GM12875 (cell line): ENCODE results near the gene MUC20.
"Not testable (repeated sequence)": the region's sequence is repeated elsewhere in the genome, so short reads cannot be mapped to it uniquely, and the experiment has no call there.

Experiments used
- H3K4me3 ChIP-seq: one replicate; pipeline ENCODE4 v1.5.1; 2011; ENCODE audit warnings: low read depth, low read length, control low read depth
- TF ChIP-seq, protein P1 (sequence below): IDR thresholded peaks from 2 replicates; pipeline ENCODE4 v1.5.1; 2011; ENCODE audit warnings: low read depth, mild to moderate bottlenecking, control low read depth, inconsistent platforms, low read length, moderate library complexity, borderline replicate concordance; ENCODE audit not compliant: insufficient read depth

Gene MUC20

DNA sequence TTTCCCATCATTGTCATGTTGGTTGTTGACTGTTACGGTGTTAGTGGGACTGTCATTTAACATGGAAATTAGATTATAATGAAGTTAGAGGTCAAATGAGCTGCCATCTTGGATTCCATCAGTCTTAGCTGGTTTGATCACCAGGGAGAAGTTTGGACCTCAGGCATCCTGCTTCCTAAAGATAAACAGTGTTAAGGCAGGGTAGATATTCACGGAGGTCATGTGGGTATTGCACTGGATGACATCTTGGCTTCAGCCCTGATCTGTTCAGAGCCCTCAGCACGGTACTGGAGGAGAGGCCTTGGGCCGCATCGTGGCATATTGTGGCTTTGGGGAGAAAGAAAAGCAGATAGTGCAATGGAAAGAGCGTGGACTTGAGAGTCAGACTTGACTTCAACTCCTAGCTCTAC, 11.1 kb upstream of the MUC20 start:
- H3K4me3 ChIP-seq, result no peak overlapping the region
- TF ChIP-seq, protein P1, sequence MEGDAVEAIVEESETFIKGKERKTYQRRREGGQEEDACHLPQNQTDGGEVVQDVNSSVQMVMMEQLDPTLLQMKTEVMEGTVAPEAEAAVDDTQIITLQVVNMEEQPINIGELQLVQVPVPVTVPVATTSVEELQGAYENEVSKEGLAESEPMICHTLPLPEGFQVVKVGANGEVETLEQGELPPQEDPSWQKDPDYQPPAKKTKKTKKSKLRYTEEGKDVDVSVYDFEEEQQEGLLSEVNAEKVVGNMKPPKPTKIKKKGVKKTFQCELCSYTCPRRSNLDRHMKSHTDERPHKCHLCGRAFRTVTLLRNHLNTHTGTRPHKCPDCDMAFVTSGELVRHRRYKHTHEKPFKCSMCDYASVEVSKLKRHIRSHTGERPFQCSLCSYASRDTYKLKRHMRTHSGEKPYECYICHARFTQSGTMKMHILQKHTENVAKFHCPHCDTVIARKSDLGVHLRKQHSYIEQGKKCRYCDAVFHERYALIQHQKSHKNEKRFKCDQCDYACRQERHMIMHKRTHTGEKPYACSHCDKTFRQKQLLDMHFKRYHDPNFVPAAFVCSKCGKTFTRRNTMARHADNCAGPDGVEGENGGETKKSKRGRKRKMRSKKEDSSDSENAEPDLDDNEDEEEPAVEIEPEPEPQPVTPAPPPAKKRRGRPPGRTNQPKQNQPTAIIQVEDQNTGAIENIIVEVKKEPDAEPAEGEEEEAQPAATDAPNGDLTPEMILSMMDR, result no peak

DNA sequence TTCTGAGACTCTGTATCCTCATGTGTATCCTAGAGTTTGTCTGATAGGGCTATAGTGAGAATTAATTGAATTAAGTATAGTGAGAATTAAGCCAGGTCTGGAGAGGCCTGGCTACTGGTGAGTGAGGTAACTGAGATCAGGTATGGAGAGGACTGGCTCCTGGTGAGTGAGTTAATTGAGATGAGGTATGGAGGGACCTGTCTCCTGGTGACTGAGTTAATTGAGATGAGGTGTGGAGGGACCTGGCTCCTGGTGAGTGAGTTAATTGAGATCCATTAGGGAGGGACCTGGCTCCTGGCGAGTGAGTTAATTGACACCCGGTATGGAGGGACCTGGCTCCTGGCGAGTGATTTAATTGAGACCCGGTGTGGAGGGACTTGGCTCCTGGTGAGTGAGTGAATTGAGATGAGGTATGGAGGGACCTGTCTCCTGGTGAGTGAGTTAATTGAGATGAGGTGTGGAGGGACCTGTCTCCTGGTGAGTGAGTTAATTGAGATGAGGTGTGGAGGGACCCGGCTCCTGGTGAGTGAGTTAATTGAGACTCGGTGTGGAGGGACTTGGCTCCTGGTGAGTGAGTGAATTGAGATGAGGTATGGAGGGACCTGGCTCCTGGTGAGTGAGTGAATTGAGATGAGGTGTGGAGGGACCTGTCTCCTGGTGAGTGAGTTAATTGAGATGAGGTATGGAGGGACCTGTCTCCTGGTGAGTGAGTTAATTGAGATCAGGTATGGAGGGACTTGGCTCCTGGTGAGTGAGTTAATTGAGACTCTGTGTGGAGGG, 10.5 kb upstream of the MUC20 start:
- not testable (repeated sequence) for H3K4me3 ChIP-seq

DNA sequence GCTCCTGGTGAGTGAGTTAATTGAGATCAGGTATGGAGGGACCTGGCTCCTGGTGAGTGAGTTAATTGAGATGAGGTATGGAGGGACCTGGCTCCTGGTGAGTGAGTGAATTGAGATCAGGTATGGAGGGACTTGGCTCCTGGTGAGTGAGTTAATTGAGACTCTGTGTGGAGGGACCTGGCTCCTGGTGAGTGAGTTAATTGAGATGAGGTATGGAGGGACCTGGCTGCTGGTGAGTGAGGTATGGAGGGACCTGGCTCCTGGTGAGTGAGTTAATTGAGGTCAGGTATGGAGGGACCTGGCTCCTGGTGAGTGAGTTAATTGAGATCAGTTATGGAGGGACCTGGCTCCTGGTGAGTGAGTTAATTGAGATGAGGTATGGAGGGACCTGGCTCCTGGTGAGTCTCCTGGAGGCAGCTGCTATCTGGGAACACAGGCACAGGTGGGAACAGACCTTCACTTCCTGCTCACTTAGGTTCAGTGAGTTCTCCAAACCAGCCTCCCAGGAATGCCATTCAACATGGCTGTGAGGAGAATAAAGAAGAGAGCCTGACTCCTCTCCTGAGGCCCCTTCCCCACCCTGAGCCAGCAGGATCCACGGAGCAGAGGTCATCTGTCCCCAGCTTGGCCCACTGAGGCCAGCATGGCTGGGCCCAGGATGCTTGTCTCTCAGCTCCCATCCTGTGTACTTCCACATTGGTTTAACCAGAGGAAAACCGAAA, 9.5 kb upstream of the MUC20 start:
- not testable (repeated sequence) for H3K4me3 ChIP-seq

DNA sequence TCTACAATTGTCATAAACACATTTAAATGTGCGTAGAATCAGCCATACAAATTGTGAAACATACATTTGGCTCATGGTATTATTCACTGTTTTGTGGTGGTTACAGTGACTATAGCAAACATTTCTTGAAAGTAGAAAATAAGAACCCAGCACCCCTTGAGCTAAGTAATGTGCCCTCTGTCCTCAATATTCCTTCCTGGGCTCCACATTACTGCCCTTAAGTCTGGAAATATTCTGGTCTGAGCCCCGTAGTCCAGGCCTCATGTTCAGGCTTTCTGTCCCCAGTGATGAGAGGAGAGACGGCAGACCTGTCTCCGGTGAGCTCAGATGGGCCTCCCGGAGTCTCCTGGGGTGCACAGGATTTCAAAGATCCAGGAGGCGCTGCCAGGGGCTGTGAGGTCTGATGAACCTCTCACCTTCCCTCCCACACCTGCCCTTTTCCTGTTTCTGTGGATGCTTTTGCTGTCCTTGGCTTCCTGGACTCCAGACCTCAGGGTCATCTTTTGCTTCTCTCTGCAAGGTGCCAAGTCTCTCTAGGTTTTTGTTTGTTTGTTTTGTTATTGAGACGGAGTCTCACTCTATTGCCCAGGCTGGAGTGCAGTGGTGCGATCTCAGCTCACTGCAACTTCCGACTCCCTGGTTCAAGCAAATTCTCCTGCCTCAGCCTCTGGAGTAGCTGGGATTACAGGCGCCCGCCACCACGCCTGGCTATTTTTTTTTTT, 8.8 kb upstream of the MUC20 start:
- no peak overlapping the region for H3K4me3 ChIP-seq
- TF ChIP-seq, protein P1, result no peak

DNA sequence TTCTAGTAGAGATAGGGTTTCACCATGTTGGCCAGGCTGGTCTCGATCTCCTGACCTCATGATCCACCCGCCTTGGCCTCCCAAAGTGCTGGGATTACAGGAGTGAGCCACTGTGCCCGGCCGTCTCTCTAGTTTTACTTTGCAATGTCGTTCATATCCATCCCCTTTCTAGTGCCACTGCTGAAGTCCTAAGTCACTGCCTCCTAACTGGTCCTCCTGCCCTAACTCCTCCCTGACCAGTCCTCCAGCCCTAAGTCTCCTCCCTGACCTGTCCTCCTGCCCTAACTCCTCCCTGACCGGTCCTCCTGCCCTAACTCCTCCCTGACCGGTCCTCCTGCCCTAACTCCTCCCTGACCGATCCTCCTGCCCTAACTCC, 8.3 kb upstream of the MUC20 start:
- H3K4me3 ChIP-seq, result not testable (repeated sequence)

DNA sequence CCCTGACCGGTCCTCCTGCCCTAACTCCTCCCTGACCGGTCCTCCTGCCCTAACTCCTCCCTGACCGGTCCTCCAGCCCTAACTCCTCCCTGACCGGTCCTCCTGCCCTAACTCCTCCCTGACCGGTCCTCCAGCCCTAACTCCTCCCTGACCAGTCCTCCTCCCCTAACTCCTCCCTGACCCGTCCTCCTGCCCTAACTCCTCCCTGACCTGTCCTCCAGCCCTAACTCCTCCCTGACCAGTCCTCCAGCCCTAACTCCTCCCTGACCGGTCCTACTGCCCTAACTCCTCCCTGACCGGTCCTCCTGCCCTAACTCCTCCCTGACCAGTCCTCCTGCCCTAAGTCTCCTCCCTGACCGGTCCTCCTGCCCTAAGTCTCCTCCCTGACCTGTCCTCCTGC, 7.6 kb upstream of the MUC20 start:
- not testable (repeated sequence) for H3K4me3 ChIP-seq

DNA sequence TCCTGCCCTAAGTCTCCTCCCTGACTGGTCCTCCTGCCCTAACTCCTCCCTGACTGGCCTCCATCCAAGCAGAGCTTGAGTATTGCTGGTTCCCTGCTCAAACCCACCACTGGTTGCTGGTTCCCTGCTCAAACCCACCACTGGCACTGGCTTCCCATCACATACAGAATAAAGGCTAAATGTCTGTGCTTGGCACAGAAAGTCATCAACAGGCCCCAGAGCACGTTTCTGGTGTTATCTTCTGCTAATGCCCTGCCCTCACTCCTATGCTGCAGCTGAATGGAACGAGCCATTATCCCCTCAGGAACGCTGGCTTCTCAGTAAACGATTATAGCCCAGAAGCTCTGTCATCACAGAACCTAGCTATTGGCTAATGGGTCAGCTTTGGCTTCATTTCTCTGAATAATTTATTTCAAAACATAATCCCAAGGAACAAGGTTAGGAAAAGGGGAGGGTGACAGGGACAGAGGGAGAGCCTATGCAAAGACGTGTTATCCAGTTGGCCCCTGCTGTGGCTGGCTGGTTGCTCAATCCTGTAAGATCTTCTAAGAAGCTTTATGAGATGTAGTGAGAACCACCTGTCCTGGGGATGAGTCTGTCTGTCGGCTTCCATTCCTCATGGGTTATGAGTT, 6.3 kb upstream of the MUC20 start:
- TF ChIP-seq, protein P1, result no peak
- no peak overlapping the region for H3K4me3 ChIP-seq

DNA sequence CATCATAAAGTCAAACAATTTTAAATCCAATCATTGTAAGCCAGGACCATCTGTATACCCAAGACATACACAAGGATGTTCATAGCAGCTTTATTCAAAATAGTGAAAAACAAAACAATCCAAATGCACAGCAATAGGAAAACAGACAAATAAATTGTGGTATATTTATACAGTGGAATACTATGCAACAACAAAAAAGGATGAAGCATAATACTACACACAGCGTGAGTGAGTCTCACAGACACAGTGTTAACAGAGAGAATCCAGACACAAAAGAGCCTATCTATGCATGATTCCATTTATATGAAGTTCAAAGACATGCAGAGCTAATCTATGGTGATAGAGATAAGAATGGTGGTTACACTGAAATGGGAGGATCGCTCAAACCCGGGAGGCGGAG, 5.6 kb upstream of the MUC20 start:
- H3K4me3 ChIP-seq, result no peak overlapping the region
- TF ChIP-seq, protein P1, result no peak
